CD4-positive, alpha-beta memory T cell (primary cell): Measurements from ENCODE around the gene IFI16. TPM values are rescaled to one million over a fixed set of nuclear protein-coding genes. Genes with fewer than 3 reads are reported as not detected.
A peak's percentile ranks its signal among the peaks of the same experiment; 100 is the strongest.

Experiments used
- CTCF ChIA-PET: fragments of 350-600 bp; sonication (Branson Sonifier 250); formaldehyde crosslinking; loops from one replicate; lab custom pipeline; 2021; ENCODE audit warnings: inconsistent platforms; ENCODE audit not compliant: partially characterized antibody; lab: Charles Lee
- POLR2A ChIA-PET: fragments of 350-600 bp; sonication (Branson Sonifier 250); formaldehyde crosslinking; loops from one replicate; lab custom pipeline; 2021; ENCODE audit not compliant: partially characterized antibody; lab: Charles Lee
- DNase-seq, 5 donors: peaks; one replicate each; pipeline versions ENCODE4 v3.0.0 to v3.0.0-alpha.2; 2020 to 2022; ENCODE audit warnings: mixed read lengths in 1 of 5
- H3K27ac ChIP-seq: one replicate; pipeline ENCODE4 v1.7.0; 2013; ENCODE audit warnings: low read depth, low read length
- H3K27me3 ChIP-seq: 2 replicates; pipeline ENCODE4 v1.7.0; 2013; ENCODE audit warnings: mild to moderate bottlenecking, low read length, moderate library complexity; ENCODE audit not compliant: insufficient read depth
- H3K36me3 ChIP-seq: 2 replicates; pipeline ENCODE4 v1.7.0; 2013; ENCODE audit warnings: mild to moderate bottlenecking, low read length, moderate library complexity; ENCODE audit not compliant: insufficient read depth
- H3K4me1 ChIP-seq: 2 replicates; pipeline ENCODE4 v1.7.0; 2013; ENCODE audit warnings: mild to moderate bottlenecking, low read length, moderate library complexity; ENCODE audit not compliant: insufficient read depth
- H3K4me3 ChIP-seq, 2 donors: one replicate each; pipeline ENCODE4 v1.7.0; 2013; ENCODE audit warnings: low read length in 2 of 2, mild to moderate bottlenecking in 1 of 2
- H3K9me3 ChIP-seq, 2 donors: one replicate each; pipeline ENCODE4 v1.7.0; 2013; ENCODE audit warnings: low read length in 2 of 2, control low read depth in 1 of 2; ENCODE audit not compliant: control insufficient read depth in 1 of 2
- H3K27ac Mint-ChIP-seq, 7 donors: one replicate each; pipeline ENCODE4 v1.8.0; 2020 to 2021; ENCODE audit warnings: mixed read lengths in 7 of 7, mild to moderate bottlenecking in 6 of 7, inconsistent platforms in 3 of 7, moderate library complexity in 3 of 7
- H3K27me3 Mint-ChIP-seq, 2 donors: one replicate each; pipeline ENCODE4 v1.8.0; 2020 to 2021; ENCODE audit warnings: mixed read lengths in 2 of 2
- H3K36me3 Mint-ChIP-seq, 2 donors: one replicate each; pipeline ENCODE4 v1.8.0; 2020 to 2021; ENCODE audit warnings: mixed read lengths in 2 of 2, inconsistent platforms in 1 of 2, mild to moderate bottlenecking in 1 of 2
- H3K4me1 Mint-ChIP-seq, 4 donors: one replicate each; pipeline ENCODE4 v1.8.0; 2020 to 2021; ENCODE audit warnings: mixed read lengths in 4 of 4, mild to moderate bottlenecking in 1 of 4
- H3K4me3 Mint-ChIP-seq, 8 donors: one replicate each; pipeline ENCODE4 v1.8.0; 2020 to 2021; ENCODE audit warnings: mixed read lengths in 8 of 8, mild to moderate bottlenecking in 7 of 8, moderate library complexity in 6 of 8, inconsistent platforms in 3 of 8
- H3K9me3 Mint-ChIP-seq, 8 donors: one replicate each; pipeline ENCODE4 v1.8.0; 2020 to 2021; ENCODE audit warnings: mixed read lengths in 8 of 8, mild to moderate bottlenecking in 5 of 8, inconsistent platforms in 3 of 8, moderate library complexity in 1 of 8
- intact Hi-C: fragments of 100-400 bp; cut with micrococcal nuclease; formaldehyde crosslinking; loops from one replicate; pipeline ENCODE4 v1.15.1; 2023
- polyA plus RNA-seq, 2 donors: library from polyadenylated mRNA; unstranded; fragments of 300-500 nt; fragmentation: Illumina TruSeq; gene quantifications; one replicate each; pipeline ENCODE4 v1.2.3, GENCODE V29; 2021
- total RNA-seq, 2 experiments: library from RNA; stranded (reverse); gene quantifications; one replicate each; pipeline ENCODE4 v1.2.3, GENCODE V29; 2021

IFI16 gene
- total and polyA plus RNA-seq, 4 experiments from 2014 or later, result 53.2 to 162 (median 146) TPM

- ChIA-PET CTCF (interaction anchor here (0.6 to 2.6 kb wide), 2 partner anchors 14 to 269 kb away, joined by 4 to 6 read pairs; no protein-coding TSS in a partner anchor), POLR2A (interaction anchor here (1.4 to 1.8 kb wide), 2 partner anchors 9 to 18 kb away, joined by 5 to 11 read pairs; partner anchors contain the start of gene AIM2)
- H3K9me3 Mint-ChIP-seq, result peaks cover 0 to 2% (median 0%) of the 10 kb centered on the region in 8 donors
- H3K4me1 ChIP-seq, result peaks cover 22% of the 10 kb centered on the region
- peak overlapping the region in 4 of 7 donors; percentile 36 to 73 (median 50) for H3K27ac Mint-ChIP-seq
- intact Hi-C loops, result loop anchor here (5.0 kb wide), 1 partner anchor 46 kb away; no protein-coding TSS in a partner anchor
- H3K4me3 Mint-ChIP-seq, result no peak overlapping the region
- no peaks in the 10 kb centered on the region for H3K27me3 Mint-ChIP-seq
- peaks cover 19 to 27% (median 24%) of the 10 kb centered on the region in 4 donors for H3K4me1 Mint-ChIP-seq
- no peak for DNase-seq
- H3K9me3 ChIP-seq, result no peaks in the 10 kb centered on the region
- H3K36me3 ChIP-seq, result peaks cover 17% of the 10 kb centered on the region
- H3K27me3 ChIP-seq, result no peaks in the 10 kb centered on the region
- H3K4me3 ChIP-seq, result no peak overlapping the region
- H3K27ac ChIP-seq, result no peak overlapping the region
- peaks cover 35 to 43% of the 10 kb centered on the region in 2 donors for H3K36me3 Mint-ChIP-seq
These were observed 49.0 kb downstream of the IFI16 start for GRCh38 chr1:159058751-159059150.

- no peak overlapping the region for H3K4me3 ChIP-seq
- H3K36me3 Mint-ChIP-seq, result peaks cover 6 to 9% of the 10 kb centered on the region in 2 donors
- no peak overlapping the region for H3K27ac ChIP-seq
- H3K27me3 ChIP-seq, result no peaks in the 10 kb centered on the region
- CTCF ChIA-PET, result interaction anchor here (1.4 kb wide), 1 partner anchor 54 kb away, joined by 3 read pairs; no protein-coding TSS in a partner anchor
- H3K4me1 ChIP-seq, result peaks cover 29% of the 10 kb centered on the region
- H3K27ac Mint-ChIP-seq, result no peak overlapping the region
- DNase-seq, result no peak
- no peaks in the 10 kb centered on the region for H3K27me3 Mint-ChIP-seq
- intact Hi-C loops, result no loop called here
- H3K9me3 ChIP-seq, result no peaks in the 10 kb centered on the region
- no peak overlapping the region for H3K4me3 Mint-ChIP-seq
- no peaks in the 10 kb centered on the region for H3K36me3 ChIP-seq
- H3K9me3 Mint-ChIP-seq, result no peaks in the 10 kb centered on the region
- H3K4me1 Mint-ChIP-seq, result peaks cover 19 to 30% (median 27%) of the 10 kb centered on the region in 4 donors
- POLR2A ChIA-PET, result no interaction called here
These were observed 55.4 kb downstream of the IFI16 start for GRCh38 chr1:159065106-159065505.

GRCh38 chr1:159066108-159066507, 56.4 kb downstream of the IFI16 start:
- Histone ChIP-seq H3K4me1 (peaks cover 29% of the 10 kb centered on the region), H3K4me3 (no peak overlapping the region), H3K36me3 (no peaks in the 10 kb centered on the region), H3K27ac (no peak overlapping the region), H3K9me3 (no peaks in the 10 kb centered on the region), H3K27me3 (no peaks in the 10 kb centered on the region)
- peaks cover 6 to 9% of the 10 kb centered on the region in 2 donors for H3K36me3 Mint-ChIP-seq
- no peak for DNase-seq
- peaks cover 15 to 36% (median 27%) of the 10 kb centered on the region in 4 donors for H3K4me1 Mint-ChIP-seq
- intact Hi-C loops, result no loop called here
- H3K27me3 Mint-ChIP-seq, result no peaks in the 10 kb centered on the region
- H3K27ac Mint-ChIP-seq, result peak overlapping the region in 6 of 7 donors; percentile 35 to 86 (median 60)
- CTCF ChIA-PET, result no interaction called here
- H3K4me3 Mint-ChIP-seq, result peak overlapping the region in 2 of 8 donors; percentile 22 to 26
- H3K9me3 Mint-ChIP-seq, result no peaks in the 10 kb centered on the region
- POLR2A ChIA-PET, result interaction anchor here (0.6 to 3.0 kb wide), 2 partner anchors 11 to 12 kb away, joined by 3 to 43 read pairs; partner anchors contain the start of gene AIM2

GRCh38 chr1:159067699-159068621, 58.3 kb downstream of the IFI16 start:
- peak; percentile 28 to 49 (median 43) for DNase-seq
- intact Hi-C loops, result no loop called here
- peak overlapping the region; percentile 55 to 89 (median 76) for H3K4me3 Mint-ChIP-seq
- H3K27ac Mint-ChIP-seq, result peak overlapping the region; percentile 88 to 99 (median 97)
- H3K27me3 Mint-ChIP-seq, result no peaks in the 10 kb centered on the region
- ChIA-PET POLR2A (interaction anchor here (0.7 to 4.2 kb wide), 14 partner anchors 9 to 275 kb away, joined by 3 to 43 read pairs (median 8); partner anchors contain the start of genes AIM2 and IFI16), CTCF (interaction anchor here (0.7 to 7.3 kb wide), 10 partner anchors 9 to 864 kb away, joined by 3 to 120 read pairs (median 8); partner anchors contain the start of genes AIM2 and IFI16)
- peaks cover 4 to 6% of the 10 kb centered on the region in 2 donors for H3K36me3 Mint-ChIP-seq
- no peaks in the 10 kb centered on the region for H3K27me3 ChIP-seq
- H3K4me1 ChIP-seq, result peaks cover 33% of the 10 kb centered on the region
- no peaks in the 10 kb centered on the region for H3K9me3 Mint-ChIP-seq
- H3K27ac ChIP-seq, result peak overlapping the region; percentile 57
- no peaks in the 10 kb centered on the region for H3K36me3 ChIP-seq
- no peaks in the 10 kb centered on the region for H3K9me3 ChIP-seq
- H3K4me1 Mint-ChIP-seq, result peaks cover 16 to 45% (median 29%) of the 10 kb centered on the region in 4 donors
- peak overlapping the region in 1 of 2 donors; percentile 20 for H3K4me3 ChIP-seq

- H3K4me1 ChIP-seq, result peaks cover 37% of the 10 kb centered on the region
- Mint-ChIP-seq H3K4me3 (no peak overlapping the region), H3K4me1 (peaks cover 16 to 45% (median 29%) of the 10 kb centered on the region in 4 donors), H3K9me3 (no peaks in the 10 kb centered on the region), H3K27me3 (no peaks in the 10 kb centered on the region), H3K36me3 (no peaks in the 10 kb centered on the region), H3K27ac (peak overlapping the region in 4 of 7 donors; percentile 25 to 99 (median 92))
- ChIA-PET POLR2A (interaction anchor here (1.0 to 4.2 kb wide), 10 partner anchors 8 to 275 kb away, joined by 3 to 43 read pairs (median 11); partner anchors contain the start of genes AIM2 and IFI16), CTCF (interaction anchor here (0.7 to 7.3 kb wide), 9 partner anchors 8 to 865 kb away, joined by 3 to 120 read pairs (median 8); partner anchors contain the start of genes AIM2 and IFI16)
- H3K4me3 ChIP-seq, result no peak overlapping the region
- no peaks in the 10 kb centered on the region for H3K36me3 ChIP-seq
- no peaks in the 10 kb centered on the region for H3K27me3 ChIP-seq
- no peaks in the 10 kb centered on the region for H3K9me3 ChIP-seq
- no peak overlapping the region for H3K27ac ChIP-seq
- intact Hi-C loops, result no loop called here
- no peak for DNase-seq
These were observed 59.2 kb downstream of the IFI16 start for GRCh38 chr1:159068886-159069285.

GRCh38 chr1:159071970-159072582, 62.4 kb downstream of the IFI16 start:
- POLR2A ChIA-PET, result interaction anchor here (0.6 to 1.8 kb wide), 4 partner anchors 60 to 868 kb away, joined by 3 to 9 read pairs (median 4); partner anchors contain the start of gene IFI16
- no peak overlapping the region for H3K27ac ChIP-seq
- no peaks in the 10 kb centered on the region for H3K36me3 Mint-ChIP-seq
- peak overlapping the region in 4 of 7 donors; percentile 10 to 72 (median 58) for H3K27ac Mint-ChIP-seq
- peaks cover 25 to 58% (median 39%) of the 10 kb centered on the region in 4 donors for H3K4me1 Mint-ChIP-seq
- peak overlapping the region in 1 of 8 donors; percentile 3 for H3K4me3 Mint-ChIP-seq
- no peaks in the 10 kb centered on the region for H3K9me3 ChIP-seq
- intact Hi-C loops, result loop anchor here (1.0 to 10.0 kb wide), 2 partner anchors 869 to 947 kb away; a partner anchor contains a TSS
- no peaks in the 10 kb centered on the region for H3K27me3 ChIP-seq
- CTCF ChIA-PET, result interaction anchor here (0.6 to 7.3 kb wide), 31 partner anchors 9 to 954 kb away, joined by 3 to 120 read pairs (median 6); partner anchors contain the start of gene IFI16
- no peak overlapping the region for H3K4me3 ChIP-seq
- no peaks in the 10 kb centered on the region for H3K27me3 Mint-ChIP-seq
- no peaks in the 10 kb centered on the region for H3K9me3 Mint-ChIP-seq
- H3K4me1 ChIP-seq, result peaks cover 60% of the 10 kb centered on the region
- no peaks in the 10 kb centered on the region for H3K36me3 ChIP-seq
- peak in 4 of 5 donors; percentile 43 to 54 (median 50) for DNase-seq
